HepG2 (cell line): ENCODE results near the gene ATG4B. TPM values are rescaled to one million over a fixed set of nuclear protein-coding genes. Genes with fewer than 3 reads are reported as not detected.

Experiments
- ATM ChIP-seq: fragments of 450-650 bp; IDR thresholded peaks from 2 replicates; pipeline ENCODE4 v1.7.1; 2017; ENCODE audit warnings: mild to moderate bottlenecking, borderline replicate concordance
- CC2D1A ChIP-seq: sonication (generic); formaldehyde crosslinking; IDR thresholded peaks from 2 replicates; pipeline ENCODE4 v1.8.1; 2023; ENCODE audit warnings: mild to moderate bottlenecking, missing genetic modification reagents
- CEBPB ChIP-seq: IDR thresholded peaks from 2 replicates; pipeline ENCODE4 v1.6.1; 2011; ENCODE audit warnings: low read depth, low read length, improper control_type of control experiment, borderline replicate concordance
- DMAP1 ChIP-seq: IDR thresholded peaks from 2 replicates; pipeline ENCODE4 v1.6.1; 2016
- FIP1L1 ChIP-seq: fragments of 200-400 bp; formaldehyde crosslinking; IDR thresholded peaks from 2 replicates; pipeline ENCODE4 v1.6.1; 2018; ENCODE audit warnings: low read depth, mild to moderate bottlenecking, low read length, moderate library complexity, borderline replicate concordance; ENCODE audit not compliant: insufficient read depth
- GATAD1 ChIP-seq: IDR thresholded peaks from 2 replicates; pipeline ENCODE4 v1.6.1; 2016; ENCODE audit warnings: missing genetic modification reagents, missing compliant biosample characterization
- HNF4G ChIP-seq, 2 experiments: sonication (generic) in 1 of 2; formaldehyde crosslinking in 1 of 2; IDR thresholded peaks; 2 replicates each; pipeline versions ENCODE4 v1.4.0 to v1.6.1; 2011 to 2020; ENCODE audit warnings: borderline replicate concordance in 2 of 2, low read depth in 2 of 2, mild to moderate bottlenecking in 2 of 2, low read length in 1 of 2, missing genetic modification reagents in 1 of 2, moderate library complexity in 1 of 2
- NFYB ChIP-seq: sonication (generic); formaldehyde crosslinking; IDR thresholded peaks from 2 replicates; pipeline ENCODE4 v1.4.0; 2020; ENCODE audit warnings: missing genetic modification reagents
- TBX2 ChIP-seq: sonication (generic); formaldehyde crosslinking; IDR thresholded peaks from 2 replicates; pipeline ENCODE4 v1.5.0; 2020; ENCODE audit warnings: missing genetic modification reagents, mild to moderate bottlenecking, borderline replicate concordance
- ZC3H13 ChIP-seq: sonication (generic); formaldehyde crosslinking; IDR thresholded peaks from 2 replicates; pipeline ENCODE4 v1.8.1; 2023; ENCODE audit warnings: mild to moderate bottlenecking, missing genetic modification reagents, moderate library complexity
- ZFP1 ChIP-seq: IDR thresholded peaks from 2 replicates; pipeline ENCODE4 v1.6.1; 2016
- ZFP37 ChIP-seq: sonication (generic); formaldehyde crosslinking; IDR thresholded peaks from 2 replicates; pipeline ENCODE4 v1.4.0; 2020; ENCODE audit warnings: missing genetic modification reagents, borderline replicate concordance
- ZNF496 ChIP-seq: sonication (generic); formaldehyde crosslinking; IDR thresholded peaks from 2 replicates; pipeline ENCODE4 v1.8.1; 2023; ENCODE audit warnings: mild to moderate bottlenecking, moderate library complexity, missing genetic modification reagents; ENCODE audit not compliant: insufficient replicate concordance
- ZNF501 ChIP-seq: sonication (generic); formaldehyde crosslinking; IDR thresholded peaks from 2 replicates; pipeline ENCODE4 v1.5.1; 2020; ENCODE audit warnings: mild to moderate bottlenecking, moderate library complexity, missing genetic modification reagents
- ZNF615 ChIP-seq: sonication (generic); formaldehyde crosslinking; IDR thresholded peaks from 2 replicates; pipeline ENCODE4 v1.5.0; 2020; ENCODE audit warnings: mild to moderate bottlenecking, missing genetic modification reagents, borderline replicate concordance
- polyA plus RNA-seq, 8 experiments: library from polyadenylated mRNA; depleted of rRNA in 3 of 8; stranded (reverse) in 7 of 8; unstranded in 1 of 8; fragments of >200 nt; fragmentation: Illumina TruSeq in 4 of 8; extraction: Trizol in 4 of 8; gene quantifications; 2 replicates each; pipeline versions ENCODE4 v1.2.1 to v1.2.3, GENCODE V29; 2011 to 2016; ENCODE audit warnings: low read depth in 4 of 8, missing spikeins in 1 of 8, mixed read lengths in 1 of 8; ENCODE audit not compliant: insufficient read depth in 1 of 8
- total RNA-seq, 5 experiments: library from RNA; depleted of rRNA; stranded (reverse); fragments of >200 nt; fragmentation: Illumina TruSeq; extraction: Trizol; gene quantifications; 2 replicates each; pipeline ENCODE4 v1.2.3, GENCODE V29; 2016; ENCODE audit warnings: low read depth in 1 of 5
- TF ChIP-seq, protein P1 (sequence below): IDR thresholded peaks from 2 replicates; pipeline ENCODE4 v1.6.1; 2018; ENCODE audit warnings: missing genetic modification reagents
- TF ChIP-seq, protein P2 (sequence below): IDR thresholded peaks from 2 replicates; pipeline ENCODE4 v1.6.1; 2012; ENCODE audit warnings: low read length, improper control_type of control experiment
- TF ChIP-seq, protein P3 (sequence below): sonication (generic); formaldehyde crosslinking; IDR thresholded peaks from 2 replicates; pipeline ENCODE4 v1.8.1; 2022; ENCODE audit warnings: low read depth, mild to moderate bottlenecking, missing genetic modification reagents
- TF ChIP-seq, protein P4 (sequence below): sonication (generic); formaldehyde crosslinking; IDR thresholded peaks from 2 replicates; pipeline ENCODE4 v1.5.0; 2020; ENCODE audit warnings: mild to moderate bottlenecking, missing genetic modification reagents, borderline replicate concordance

The ATG4B gene
- total and polyA plus RNA-seq, 2 of the 13 experiments (the other 11 are each of a cell fraction or from before 2014, with no cell fraction given) = 95.5 to 239 TPM

DNA sequence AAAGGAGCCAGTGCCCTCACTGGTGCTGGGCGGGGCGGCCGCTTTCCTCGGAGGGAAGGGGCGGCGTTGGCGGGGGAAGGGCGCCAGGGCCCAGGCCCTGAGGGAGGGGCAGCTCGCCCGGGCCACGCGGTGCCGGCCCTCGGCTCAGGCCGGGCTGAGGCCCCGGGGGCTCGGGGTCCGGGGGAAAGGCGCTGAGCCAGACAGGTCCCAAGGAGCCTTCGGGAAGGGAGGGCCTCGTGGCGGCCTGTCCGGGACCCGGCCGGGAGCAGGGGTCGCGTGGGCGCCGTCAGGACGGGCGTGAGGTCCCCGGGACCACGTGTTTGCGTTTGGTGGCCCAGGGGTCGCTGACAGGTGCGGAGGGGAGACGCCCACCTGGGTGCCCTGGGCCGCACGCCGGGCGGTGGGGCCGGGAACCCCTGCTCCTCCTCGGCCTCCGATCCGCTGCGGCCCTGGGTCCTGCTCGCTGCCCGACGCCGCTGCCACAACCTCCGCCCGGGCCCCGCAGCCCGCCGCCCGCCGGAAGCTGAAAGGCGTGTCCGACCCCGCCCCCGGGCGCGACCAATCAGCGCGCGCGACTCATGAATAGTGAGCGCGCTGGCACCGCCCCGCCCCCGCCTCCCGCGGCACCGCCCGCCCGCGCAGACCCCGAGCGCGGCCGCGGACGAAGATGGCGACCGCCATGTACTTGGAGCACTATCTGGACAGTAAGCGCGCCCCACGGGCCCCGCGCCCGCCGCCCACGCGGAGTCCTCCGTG, 64.1 kb downstream of the ATG4B start, which contains the start of gene ING5 (continued):
- TF ChIP-seq, protein P1, sequence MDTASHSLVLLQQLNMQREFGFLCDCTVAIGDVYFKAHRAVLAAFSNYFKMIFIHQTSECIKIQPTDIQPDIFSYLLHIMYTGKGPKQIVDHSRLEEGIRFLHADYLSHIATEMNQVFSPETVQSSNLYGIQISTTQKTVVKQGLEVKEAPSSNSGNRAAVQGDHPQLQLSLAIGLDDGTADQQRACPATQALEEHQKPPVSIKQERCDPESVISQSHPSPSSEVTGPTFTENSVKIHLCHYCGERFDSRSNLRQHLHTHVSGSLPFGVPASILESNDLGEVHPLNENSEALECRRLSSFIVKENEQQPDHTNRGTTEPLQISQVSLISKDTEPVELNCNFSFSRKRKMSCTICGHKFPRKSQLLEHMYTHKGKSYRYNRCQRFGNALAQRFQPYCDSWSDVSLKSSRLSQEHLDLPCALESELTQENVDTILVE (CRISPR knock-in tag) = 0 out of 2 replicates have a peak, but pooled peaks have one; percentile 23
- TF ChIP-seq, protein P2, sequence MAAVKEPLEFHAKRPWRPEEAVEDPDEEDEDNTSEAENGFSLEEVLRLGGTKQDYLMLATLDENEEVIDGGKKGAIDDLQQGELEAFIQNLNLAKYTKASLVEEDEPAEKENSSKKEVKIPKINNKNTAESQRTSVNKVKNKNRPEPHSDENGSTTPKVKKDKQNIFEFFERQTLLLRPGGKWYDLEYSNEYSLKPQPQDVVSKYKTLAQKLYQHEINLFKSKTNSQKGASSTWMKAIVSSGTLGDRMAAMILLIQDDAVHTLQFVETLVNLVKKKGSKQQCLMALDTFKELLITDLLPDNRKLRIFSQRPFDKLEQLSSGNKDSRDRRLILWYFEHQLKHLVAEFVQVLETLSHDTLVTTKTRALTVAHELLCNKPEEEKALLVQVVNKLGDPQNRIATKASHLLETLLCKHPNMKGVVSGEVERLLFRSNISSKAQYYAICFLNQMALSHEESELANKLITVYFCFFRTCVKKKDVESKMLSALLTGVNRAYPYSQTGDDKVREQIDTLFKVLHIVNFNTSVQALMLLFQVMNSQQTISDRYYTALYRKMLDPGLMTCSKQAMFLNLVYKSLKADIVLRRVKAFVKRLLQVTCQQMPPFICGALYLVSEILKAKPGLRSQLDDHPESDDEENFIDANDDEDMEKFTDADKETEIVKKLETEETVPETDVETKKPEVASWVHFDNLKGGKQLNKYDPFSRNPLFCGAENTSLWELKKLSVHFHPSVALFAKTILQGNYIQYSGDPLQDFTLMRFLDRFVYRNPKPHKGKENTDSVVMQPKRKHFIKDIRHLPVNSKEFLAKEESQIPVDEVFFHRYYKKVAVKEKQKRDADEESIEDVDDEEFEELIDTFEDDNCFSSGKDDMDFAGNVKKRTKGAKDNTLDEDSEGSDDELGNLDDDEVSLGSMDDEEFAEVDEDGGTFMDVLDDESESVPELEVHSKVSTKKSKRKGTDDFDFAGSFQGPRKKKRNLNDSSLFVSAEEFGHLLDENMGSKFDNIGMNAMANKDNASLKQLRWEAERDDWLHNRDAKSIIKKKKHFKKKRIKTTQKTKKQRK = no peak
- TF ChIP-seq GATAD1 (CRISPR knock-in tag) (peak; percentile 7; the same call in 1 of the 2 replicates), CC2D1A (peak; percentile 96), HNF4G (IDR thresholded peaks at IDR 0.05; ENCODE audit: borderline replicate concordance, low read depth, low read length) (no peak), HNF4G (CRISPR knock-in tag; IDR thresholded peaks at IDR 0.05; ENCODE audit: borderline replicate concordance, low read depth) (no peak; the same call in 1 of the 2 replicates), ZNF496 (CRISPR knock-in tag) (no peak), NFYB (CRISPR knock-in tag) (peak; percentile 62; the same call in 1 of the 2 replicates), ZNF615 (CRISPR knock-in tag) (peak; percentile 14), FIP1L1 (no peak; the same call in 1 of the 2 replicates), ZC3H13 (CRISPR knock-in tag) (peak; percentile 85), TBX2 (CRISPR knock-in tag) (peak; percentile 89), DMAP1 (CRISPR knock-in tag) (peak; percentile 98), ZNF501 (CRISPR knock-in tag) (peak; percentile 57; the same call in 1 of the 2 replicates), ATM (no peak), ZFP37 (0 out of 2 replicates have a peak, but pooled peaks have one; percentile 15), ZFP1 (CRISPR knock-in tag) (peak; percentile 2; the same call in 1 of the 2 replicates), CEBPB (no peak)
- TF ChIP-seq, protein P3, sequence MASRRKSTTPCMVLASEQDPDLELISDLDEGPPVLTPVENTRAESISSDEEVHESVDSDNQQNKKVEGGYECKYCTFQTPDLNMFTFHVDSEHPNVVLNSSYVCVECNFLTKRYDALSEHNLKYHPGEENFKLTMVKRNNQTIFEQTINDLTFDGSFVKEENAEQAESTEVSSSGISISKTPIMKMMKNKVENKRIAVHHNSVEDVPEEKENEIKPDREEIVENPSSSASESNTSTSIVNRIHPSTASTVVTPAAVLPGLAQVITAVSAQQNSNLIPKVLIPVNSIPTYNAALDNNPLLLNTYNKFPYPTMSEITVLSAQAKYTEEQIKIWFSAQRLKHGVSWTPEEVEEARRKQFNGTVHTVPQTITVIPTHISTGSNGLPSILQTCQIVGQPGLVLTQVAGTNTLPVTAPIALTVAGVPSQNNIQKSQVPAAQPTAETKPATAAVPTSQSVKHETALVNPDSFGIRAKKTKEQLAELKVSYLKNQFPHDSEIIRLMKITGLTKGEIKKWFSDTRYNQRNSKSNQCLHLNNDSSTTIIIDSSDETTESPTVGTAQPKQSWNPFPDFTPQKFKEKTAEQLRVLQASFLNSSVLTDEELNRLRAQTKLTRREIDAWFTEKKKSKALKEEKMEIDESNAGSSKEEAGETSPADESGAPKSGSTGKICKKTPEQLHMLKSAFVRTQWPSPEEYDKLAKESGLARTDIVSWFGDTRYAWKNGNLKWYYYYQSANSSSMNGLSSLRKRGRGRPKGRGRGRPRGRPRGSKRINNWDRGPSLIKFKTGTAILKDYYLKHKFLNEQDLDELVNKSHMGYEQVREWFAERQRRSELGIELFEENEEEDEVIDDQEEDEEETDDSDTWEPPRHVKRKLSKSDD (CRISPR knock-in tag) = peak; percentile 80; the same call in 1 of the 2 replicates
- TF ChIP-seq, protein P4, sequence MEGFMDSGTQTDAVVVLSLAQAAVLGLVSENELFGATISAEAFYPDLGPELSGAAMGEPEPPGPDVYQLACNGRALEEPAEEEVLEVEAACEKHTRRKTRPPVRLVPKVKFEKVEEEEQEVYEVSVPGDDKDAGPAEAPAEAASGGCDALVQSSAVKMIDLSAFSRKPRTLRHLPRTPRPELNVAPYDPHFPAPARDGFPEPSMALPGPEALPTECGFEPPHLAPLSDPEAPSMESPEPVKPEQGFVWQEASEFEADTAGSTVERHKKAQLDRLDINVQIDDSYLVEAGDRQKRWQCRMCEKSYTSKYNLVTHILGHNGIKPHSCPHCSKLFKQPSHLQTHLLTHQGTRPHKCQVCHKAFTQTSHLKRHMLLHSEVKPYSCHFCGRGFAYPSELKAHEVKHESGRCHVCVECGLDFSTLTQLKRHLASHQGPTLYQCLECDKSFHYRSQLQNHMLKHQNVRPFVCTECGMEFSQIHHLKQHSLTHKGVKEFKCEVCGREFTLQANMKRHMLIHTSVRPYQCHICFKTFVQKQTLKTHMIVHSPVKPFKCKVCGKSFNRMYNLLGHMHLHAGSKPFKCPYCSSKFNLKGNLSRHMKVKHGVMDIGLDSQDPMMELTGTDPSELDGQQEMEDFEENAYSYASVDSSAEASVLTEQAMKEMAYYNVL (CRISPR knock-in tag) = no peak
